Loucy (cell line): ENCODE measurements around the gene GPR18.
A peak's percentile ranks its signal among the peaks of the same experiment; 100 is the strongest.

ENCODE experiments used
- EZH2phosphoT487 ChIP-seq: fragments of 200-600 bp; IDR thresholded peaks from 2 replicates; pipeline ENCODE4 v1.6.1; 2018; ENCODE audit warnings: antibody characterized with exemption, mild to moderate bottlenecking, moderate library complexity, borderline replicate concordance
- TF ChIP-seq, protein P1 (sequence below): fragments of 200-600 bp; sonication (generic); conservative IDR thresholded peaks from 2 replicates; pipeline ENCODE4 v1.5.1; 2014; ENCODE audit warnings: mild to moderate bottlenecking, antibody characterized with exemption, low read length

DNA sequence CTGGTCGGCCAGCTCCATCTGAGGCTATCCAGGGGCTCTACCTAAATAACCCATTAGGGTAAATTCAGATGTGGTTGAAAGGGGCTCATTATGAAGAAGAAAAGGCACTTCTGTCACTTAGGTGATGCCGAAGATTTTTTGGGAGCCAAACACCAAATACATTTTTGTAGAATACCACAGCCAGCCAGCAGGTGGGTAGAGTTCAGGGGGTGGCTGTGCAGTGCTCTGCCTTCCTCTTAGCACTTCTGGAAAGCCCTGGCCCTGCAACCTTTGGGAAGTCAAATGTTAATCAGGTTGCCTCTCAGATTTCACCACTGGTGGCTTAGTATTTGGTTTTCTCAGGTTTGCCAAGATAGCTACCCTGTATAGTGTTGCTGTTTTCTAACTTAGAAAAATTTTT, 18.5 kb upstream of the GPR18 start:
- no peak for TF ChIP-seq EZH2phosphoT487
- TF ChIP-seq, protein P1, sequence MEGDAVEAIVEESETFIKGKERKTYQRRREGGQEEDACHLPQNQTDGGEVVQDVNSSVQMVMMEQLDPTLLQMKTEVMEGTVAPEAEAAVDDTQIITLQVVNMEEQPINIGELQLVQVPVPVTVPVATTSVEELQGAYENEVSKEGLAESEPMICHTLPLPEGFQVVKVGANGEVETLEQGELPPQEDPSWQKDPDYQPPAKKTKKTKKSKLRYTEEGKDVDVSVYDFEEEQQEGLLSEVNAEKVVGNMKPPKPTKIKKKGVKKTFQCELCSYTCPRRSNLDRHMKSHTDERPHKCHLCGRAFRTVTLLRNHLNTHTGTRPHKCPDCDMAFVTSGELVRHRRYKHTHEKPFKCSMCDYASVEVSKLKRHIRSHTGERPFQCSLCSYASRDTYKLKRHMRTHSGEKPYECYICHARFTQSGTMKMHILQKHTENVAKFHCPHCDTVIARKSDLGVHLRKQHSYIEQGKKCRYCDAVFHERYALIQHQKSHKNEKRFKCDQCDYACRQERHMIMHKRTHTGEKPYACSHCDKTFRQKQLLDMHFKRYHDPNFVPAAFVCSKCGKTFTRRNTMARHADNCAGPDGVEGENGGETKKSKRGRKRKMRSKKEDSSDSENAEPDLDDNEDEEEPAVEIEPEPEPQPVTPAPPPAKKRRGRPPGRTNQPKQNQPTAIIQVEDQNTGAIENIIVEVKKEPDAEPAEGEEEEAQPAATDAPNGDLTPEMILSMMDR: peak; percentile 48
